Measurements from ENCODE around the gene HCST.

Gene HCST

DNA sequence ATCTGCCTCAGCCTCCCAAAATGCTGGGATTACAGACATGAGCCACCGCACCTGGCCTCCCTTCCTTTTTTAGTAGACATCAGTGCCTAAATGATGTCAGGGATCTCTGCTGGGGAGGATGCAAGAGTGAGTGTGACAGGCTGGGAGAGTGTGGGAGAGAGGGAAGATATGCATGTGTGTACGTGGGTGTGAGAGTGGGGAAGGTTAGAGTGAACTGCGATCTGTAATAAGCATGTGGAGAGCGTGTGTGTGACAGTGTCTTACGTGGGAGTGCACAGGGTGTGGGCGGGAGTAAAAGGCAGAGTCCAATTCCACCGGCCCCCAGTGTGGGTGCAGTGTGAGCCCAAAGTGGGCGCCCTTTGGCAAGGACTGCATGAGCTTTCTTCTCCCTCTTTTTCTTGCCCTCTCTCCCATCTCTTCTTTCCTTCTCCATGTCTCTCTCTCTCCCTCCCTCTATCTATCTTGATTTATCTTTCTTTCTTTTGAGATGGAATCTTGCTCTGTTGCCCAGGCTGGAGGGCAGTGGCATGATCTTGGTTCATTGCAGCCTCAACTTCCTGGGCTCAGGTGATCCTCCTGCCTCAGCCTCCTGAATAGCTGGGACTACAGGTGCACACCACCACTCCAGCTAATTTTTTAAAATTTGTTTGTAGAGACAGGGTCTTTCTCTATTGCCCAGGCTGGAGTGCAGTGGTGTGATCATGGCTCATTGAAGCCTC, 49.1 kb upstream of the HCST start (continued):
- TF ChIP-seq SP3 (tag by site-specific recombination; IDR thresholded peaks at IDR 0.05) (no peak), ZNF473 (tag by site-specific recombination; IDR thresholded peaks at IDR 0.05) (0 out of 2 replicates have a peak, but pooled peaks have one; percentile 16), OSR2 (tag by site-specific recombination; IDR thresholded peaks at IDR 0.05) (no peak), ZNF514 (tag by site-specific recombination; IDR thresholded peaks at IDR 0.05) (no peak), ZSCAN30 (tag by site-specific recombination; IDR thresholded peaks at IDR 0.05) (no peak), ZNF423 (tag by site-specific recombination; IDR thresholded peaks at IDR 0.05) (no peak), ZNF670 (tag by site-specific recombination; IDR thresholded peaks at IDR 0.05; ENCODE audit: low read depth) (no peak), ZNF324 (tag by site-specific recombination; IDR thresholded peaks at IDR 0.05) (no peak), ZSCAN16 (tag by site-specific recombination; IDR thresholded peaks at IDR 0.05) (no peak), ZNF48 (tag by site-specific recombination; IDR thresholded peaks at IDR 0.05) (no peak), YY1 (tag by site-specific recombination; IDR thresholded peaks at IDR 0.05) (no peak), ZNF214 (tag by site-specific recombination; IDR thresholded peaks at IDR 0.05; ENCODE audit: borderline replicate concordance) (no peak), BCL11B (tag by site-specific recombination; IDR thresholded peaks at IDR 0.05; ENCODE audit: low read depth) (no peak), EGR2 (tag by site-specific recombination; IDR thresholded peaks at IDR 0.05; ENCODE audit: low read depth) (peak; percentile 100), ZNF544 (tag by site-specific recombination; IDR thresholded peaks at IDR 0.05) (no peak)
- TF ChIP-seq, protein P1, sequence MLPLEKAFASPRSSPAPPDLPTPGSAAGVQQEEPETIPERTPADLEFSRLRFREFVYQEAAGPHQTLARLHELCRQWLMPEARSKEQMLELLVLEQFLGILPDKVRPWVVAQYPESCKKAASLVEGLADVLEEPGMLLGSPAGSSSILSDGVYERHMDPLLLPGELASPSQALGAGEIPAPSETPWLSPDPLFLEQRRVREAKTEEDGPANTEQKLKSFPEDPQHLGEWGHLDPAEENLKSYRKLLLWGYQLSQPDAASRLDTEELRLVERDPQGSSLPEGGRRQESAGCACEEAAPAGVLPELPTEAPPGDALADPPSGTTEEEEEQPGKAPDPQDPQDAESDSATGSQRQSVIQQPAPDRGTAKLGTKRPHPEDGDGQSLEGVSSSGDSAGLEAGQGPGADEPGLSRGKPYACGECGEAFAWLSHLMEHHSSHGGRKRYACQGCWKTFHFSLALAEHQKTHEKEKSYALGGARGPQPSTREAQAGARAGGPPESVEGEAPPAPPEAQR (tag by site-specific recombination; IDR thresholded peaks at IDR 0.05), result no peak
- TF ChIP-seq, protein P2, sequence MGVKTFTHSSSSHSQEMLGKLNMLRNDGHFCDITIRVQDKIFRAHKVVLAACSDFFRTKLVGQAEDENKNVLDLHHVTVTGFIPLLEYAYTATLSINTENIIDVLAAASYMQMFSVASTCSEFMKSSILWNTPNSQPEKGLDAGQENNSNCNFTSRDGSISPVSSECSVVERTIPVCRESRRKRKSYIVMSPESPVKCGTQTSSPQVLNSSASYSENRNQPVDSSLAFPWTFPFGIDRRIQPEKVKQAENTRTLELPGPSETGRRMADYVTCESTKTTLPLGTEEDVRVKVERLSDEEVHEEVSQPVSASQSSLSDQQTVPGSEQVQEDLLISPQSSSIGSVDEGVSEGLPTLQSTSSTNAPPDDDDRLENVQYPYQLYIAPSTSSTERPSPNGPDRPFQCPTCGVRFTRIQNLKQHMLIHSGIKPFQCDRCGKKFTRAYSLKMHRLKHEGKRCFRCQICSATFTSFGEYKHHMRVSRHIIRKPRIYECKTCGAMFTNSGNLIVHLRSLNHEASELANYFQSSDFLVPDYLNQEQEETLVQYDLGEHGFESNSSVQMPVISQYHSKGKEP (tag by site-specific recombination; IDR thresholded peaks at IDR 0.05), result no peak

DNA sequence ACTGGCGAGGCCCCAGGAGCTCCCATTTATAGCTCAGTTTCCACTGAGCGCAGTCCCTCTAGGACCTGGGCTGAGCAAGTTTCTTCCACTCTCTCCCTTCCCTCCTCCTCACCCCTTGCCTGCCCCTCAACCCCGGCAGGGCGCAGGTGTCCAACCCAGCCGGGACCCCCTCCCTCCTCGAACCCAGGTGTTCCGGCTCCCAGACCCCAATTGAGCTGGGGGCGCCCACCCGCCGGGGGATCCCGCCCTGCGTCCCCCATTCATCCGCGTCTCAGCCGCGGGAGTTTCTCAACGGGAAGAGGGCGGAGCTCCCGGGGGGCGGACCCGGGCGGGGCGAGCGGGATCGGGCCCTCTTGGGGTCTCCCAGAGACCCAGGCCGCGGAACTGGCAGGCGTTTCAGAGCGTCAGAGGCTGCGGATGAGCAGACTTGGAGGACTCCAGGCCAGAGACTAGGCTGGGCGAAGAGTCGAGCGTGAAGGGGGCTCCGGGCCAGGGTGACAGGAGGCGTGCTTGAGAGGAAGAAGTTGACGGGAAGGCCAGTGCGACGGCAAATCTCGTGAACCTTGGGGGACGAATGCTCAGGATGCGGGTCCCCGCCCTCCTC, 45.7 kb upstream of the HCST start, which contains the start of gene KIRREL2:
Gene KIRREL2, plus strand, starts transcription at position 366 of the 604 bp plus-strand sequence. Its CDS starts 209 bp downstream, at position 575.
- Histone ChIP-seq H3K36me3 (ENCODE audit: control insufficient read depth in 2 of 2, insufficient read depth in 1 of 2, low read length in 2 of 2) (no peaks in the 10 kb centered on the region), H3K4me3 (ENCODE audit: low read depth, low read length) (no peak within 1 kb of the TSS), H3K27ac (ENCODE audit: extremely low read depth, low read depth, low read length) (no peak within 1 kb of the TSS), H3K9me3 (ENCODE audit: control insufficient read depth, insufficient read depth, low read depth, low read length) (no peaks in the 10 kb centered on the region), H3K4me1 (ENCODE audit: control insufficient read depth, insufficient read depth, low read length) (no peaks in the 10 kb centered on the region)
- ChIA-PET POLR2A (interaction anchor here (0.6 kb wide), 1 partner anchor 197 kb away, joined by 11 read pairs; no protein-coding TSS in a partner anchor), CTCF (interaction anchor here (0.9 to 1.1 kb wide), 3 partner anchors 10 to 75 kb away, joined by 4 to 5 read pairs (median 4); no protein-coding TSS in a partner anchor)
- TF ChIP-seq ZNF394 (tag by site-specific recombination; IDR thresholded peaks at IDR 0.05; ENCODE audit: borderline replicate concordance) (no peak), HOXD13 (CRISPR knock-in tag; IDR thresholded peaks at IDR 0.05; ENCODE audit: borderline replicate concordance) (no peak), KLF8 (tag by site-specific recombination; IDR thresholded peaks at IDR 0.05) (peak; percentile 71; the same call in 1 of the 2 replicates), ZNF623 (tag by site-specific recombination; IDR thresholded peaks at IDR 0.05) (no peak)
- TF ChIP-seq, protein P3, sequence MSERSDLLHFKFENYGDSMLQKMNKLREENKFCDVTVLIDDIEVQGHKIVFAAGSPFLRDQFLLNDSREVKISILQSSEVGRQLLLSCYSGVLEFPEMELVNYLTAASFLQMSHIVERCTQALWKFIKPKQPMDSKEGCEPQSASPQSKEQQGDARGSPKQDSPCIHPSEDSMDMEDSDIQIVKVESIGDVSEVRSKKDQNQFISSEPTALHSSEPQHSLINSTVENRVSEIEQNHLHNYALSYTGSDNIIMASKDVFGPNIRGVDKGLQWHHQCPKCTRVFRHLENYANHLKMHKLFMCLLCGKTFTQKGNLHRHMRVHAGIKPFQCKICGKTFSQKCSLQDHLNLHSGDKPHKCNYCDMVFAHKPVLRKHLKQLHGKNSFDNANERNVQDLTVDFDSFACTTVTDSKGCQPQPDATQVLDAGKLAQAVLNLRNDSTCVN (tag by site-specific recombination; optimal IDR thresholded peaks at IDR 0.05), result peak; percentile 9
- TF ChIP-seq, protein P4, sequence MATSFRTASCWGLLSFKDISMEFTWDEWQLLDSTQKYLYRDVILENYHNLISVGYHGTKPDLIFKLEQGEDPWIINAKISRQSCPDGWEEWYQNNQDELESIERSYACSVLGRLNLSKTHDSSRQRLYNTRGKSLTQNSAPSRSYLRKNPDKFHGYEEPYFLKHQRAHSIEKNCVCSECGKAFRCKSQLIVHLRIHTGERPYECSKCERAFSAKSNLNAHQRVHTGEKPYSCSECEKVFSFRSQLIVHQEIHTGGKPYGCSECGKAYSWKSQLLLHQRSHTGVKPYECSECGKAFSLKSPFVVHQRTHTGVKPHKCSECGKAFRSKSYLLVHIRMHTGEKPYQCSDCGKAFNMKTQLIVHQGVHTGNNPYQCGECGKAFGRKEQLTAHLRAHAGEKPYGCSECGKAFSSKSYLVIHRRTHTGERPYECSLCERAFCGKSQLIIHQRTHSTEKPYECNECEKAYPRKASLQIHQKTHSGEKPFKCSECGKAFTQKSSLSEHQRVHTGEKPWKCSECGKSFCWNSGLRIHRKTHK (tag by site-specific recombination; IDR thresholded peaks at IDR 0.05), result no peak
- TF ChIP-seq, protein P5, sequence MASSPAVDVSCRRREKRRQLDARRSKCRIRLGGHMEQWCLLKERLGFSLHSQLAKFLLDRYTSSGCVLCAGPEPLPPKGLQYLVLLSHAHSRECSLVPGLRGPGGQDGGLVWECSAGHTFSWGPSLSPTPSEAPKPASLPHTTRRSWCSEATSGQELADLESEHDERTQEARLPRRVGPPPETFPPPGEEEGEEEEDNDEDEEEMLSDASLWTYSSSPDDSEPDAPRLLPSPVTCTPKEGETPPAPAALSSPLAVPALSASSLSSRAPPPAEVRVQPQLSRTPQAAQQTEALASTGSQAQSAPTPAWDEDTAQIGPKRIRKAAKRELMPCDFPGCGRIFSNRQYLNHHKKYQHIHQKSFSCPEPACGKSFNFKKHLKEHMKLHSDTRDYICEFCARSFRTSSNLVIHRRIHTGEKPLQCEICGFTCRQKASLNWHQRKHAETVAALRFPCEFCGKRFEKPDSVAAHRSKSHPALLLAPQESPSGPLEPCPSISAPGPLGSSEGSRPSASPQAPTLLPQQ (tag by site-specific recombination; IDR thresholded peaks at IDR 0.05), result no peak
- TF ChIP-seq, protein P6, sequence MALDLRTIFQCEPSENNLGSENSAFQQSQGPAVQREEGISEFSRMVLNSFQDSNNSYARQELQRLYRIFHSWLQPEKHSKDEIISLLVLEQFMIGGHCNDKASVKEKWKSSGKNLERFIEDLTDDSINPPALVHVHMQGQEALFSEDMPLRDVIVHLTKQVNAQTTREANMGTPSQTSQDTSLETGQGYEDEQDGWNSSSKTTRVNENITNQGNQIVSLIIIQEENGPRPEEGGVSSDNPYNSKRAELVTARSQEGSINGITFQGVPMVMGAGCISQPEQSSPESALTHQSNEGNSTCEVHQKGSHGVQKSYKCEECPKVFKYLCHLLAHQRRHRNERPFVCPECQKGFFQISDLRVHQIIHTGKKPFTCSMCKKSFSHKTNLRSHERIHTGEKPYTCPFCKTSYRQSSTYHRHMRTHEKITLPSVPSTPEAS (tag by site-specific recombination; IDR thresholded peaks at IDR 0.05), result no peak

Data from HEK293 (cell line).